KOPT-K1 (cell line): ENCODE results near the gene CCSER1.
"Not testable (repeated sequence)": the region's sequence is repeated elsewhere in the genome, so short reads cannot be mapped to it uniquely, and the experiment has no call there.

Experiments used
- H3K27ac ChIP-seq: fragments of 200-600 bp; sonication (generic); 2 replicates; pipeline ENCODE4 v1.5.1; 2016; ENCODE audit warnings: antibody characterized with exemption, mild to moderate bottlenecking, low read depth, low read length; ENCODE audit not compliant: poor library complexity, severe bottlenecking
- H3K36me3 ChIP-seq: fragments of 200-600 bp; sonication (generic); 2 replicates; pipeline ENCODE4 v1.5.1; 2017; ENCODE audit warnings: antibody characterized with exemption, mild to moderate bottlenecking, low read length, moderate library complexity; ENCODE audit not compliant: insufficient read depth
- H3K9me3 ChIP-seq: fragments of 200-600 bp; sonication (generic); 2 replicates; pipeline ENCODE4 v1.5.1; 2017; ENCODE audit warnings: antibody characterized with exemption, low read length, mild to moderate bottlenecking; ENCODE audit not compliant: insufficient read depth, poor library complexity, severe bottlenecking

CCSER1 gene

GRCh38 chr4:91527056-91527455 lies 1399.9 kb downstream of the CCSER1 start:
- no peak overlapping the region for H3K27ac ChIP-seq
- H3K9me3 ChIP-seq: no peaks in the 10 kb centered on the region
- no peaks in the 10 kb centered on the region for H3K36me3 ChIP-seq

DNA sequence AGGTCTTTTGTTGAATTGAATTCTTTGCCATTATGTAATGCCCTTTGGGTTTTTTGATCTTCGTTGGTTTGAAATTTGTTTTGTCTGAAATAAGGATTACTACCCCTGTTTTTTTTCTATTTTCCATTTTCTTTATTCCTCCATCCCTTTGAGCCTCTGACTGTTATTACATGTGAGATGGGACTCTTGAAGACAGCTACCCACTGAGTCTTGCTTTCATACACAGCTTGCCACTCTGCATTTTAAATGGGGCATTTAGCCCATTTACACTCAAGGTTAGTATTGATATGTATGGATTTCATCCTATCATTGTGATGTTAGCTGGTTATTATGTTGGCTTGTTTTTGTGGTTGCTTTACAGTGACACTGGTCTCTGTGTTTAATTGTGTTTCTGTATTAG lies 1440.4 kb downstream of the CCSER1 start:
- no peaks in the 10 kb centered on the region for H3K9me3 ChIP-seq
- no peak overlapping the region for H3K27ac ChIP-seq
- no peaks in the 10 kb centered on the region for H3K36me3 ChIP-seq

DNA sequence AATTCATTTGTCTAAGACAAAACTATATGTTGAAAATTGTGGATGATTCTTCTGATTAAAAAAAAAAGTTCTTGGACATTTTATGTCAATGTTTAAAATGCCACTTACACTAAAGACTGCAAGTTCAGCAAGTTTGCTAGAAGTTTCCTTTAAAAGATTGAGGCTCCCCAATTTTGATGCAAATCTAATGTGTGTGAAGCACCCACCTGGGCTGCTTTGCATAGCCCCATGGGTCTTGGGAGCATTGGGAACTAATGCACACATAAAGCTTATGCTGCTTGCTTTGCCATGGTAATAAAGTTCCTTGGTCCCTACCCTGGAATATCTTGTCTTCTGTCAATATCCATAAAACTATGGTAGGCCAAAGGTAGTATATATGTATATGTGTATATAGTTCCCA lies 1450.7 kb downstream of the CCSER1 start:
- H3K9me3 ChIP-seq: no peaks in the 10 kb centered on the region
- no peak overlapping the region for H3K27ac ChIP-seq
- H3K36me3 ChIP-seq: no peaks in the 10 kb centered on the region

- Histone ChIP-seq H3K9me3 (no peaks in the 10 kb centered on the region), H3K27ac (no peak overlapping the region), H3K36me3 (no peaks in the 10 kb centered on the region)
Measured at GRCh38 chr4:91590260-91590659, 1463.1 kb downstream of the CCSER1 start.

DNA sequence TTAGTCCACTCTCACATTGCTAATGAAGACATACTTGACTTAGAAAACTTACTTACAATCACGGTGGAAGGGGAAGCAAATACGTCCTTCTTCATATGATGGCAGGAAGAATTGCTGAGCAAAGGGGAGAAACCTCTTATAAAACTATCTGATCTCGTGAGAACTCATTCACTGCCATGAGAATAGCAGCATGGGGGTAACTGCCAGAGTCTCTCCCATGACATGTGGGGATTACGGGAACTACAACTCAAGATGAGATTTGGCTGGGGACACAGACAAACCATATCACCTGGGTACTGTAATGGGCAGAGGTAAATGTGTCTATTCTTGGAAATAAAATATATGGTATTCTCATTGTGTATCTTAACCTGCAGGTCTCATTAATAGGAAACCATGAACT lies 1464.9 kb downstream of the CCSER1 start:
- Histone ChIP-seq H3K9me3 (no peaks in the 10 kb centered on the region), H3K27ac (no peak overlapping the region), H3K36me3 (no peaks in the 10 kb centered on the region)

GRCh38 chr4:91596718-91597117 lies 1469.5 kb downstream of the CCSER1 start:
- Histone ChIP-seq H3K27ac (no peak overlapping the region), H3K36me3 (no peaks in the 10 kb centered on the region), H3K9me3 (no peaks in the 10 kb centered on the region)

DNA sequence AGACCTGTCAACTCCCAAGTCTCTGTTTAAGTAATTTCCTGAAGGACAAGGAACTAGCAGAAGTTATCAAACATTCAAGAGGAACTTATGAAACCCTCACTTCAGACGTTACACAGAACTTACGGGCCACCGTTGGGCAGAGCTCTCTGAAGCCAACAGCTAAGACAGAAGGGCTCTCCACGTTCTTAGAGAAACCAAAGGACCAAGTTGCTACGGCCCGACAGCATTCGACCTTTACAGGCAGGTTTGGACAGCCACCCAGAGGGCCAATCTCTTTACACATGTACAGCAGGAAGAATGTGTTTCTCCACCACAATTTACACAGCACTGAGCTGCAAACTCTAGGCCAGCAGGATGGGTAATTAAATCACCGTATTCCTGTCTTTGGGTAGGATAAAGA lies 1471.5 kb downstream of the CCSER1 start:
- H3K27ac ChIP-seq: no peak overlapping the region
- H3K36me3 ChIP-seq: no peaks in the 10 kb centered on the region
- H3K9me3 ChIP-seq: no peaks in the 10 kb centered on the region

DNA sequence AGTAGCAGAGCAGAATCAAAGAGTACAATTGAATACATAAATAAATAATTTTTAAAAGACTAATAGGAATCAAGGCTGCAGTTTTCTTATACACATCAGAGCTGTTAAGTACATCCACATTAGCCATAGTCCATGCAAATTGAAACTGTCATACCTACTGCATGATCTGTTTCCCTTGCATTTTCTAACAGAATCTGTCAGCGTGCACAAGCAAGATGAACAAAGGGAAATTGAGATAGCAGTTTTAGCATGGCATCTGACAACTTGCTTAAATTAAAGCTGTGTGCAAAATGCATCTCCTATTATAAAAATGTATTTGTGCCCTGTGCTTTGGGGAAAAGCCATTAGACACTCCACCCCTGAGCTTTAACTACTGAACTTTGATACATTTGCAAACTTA lies 1473.1 kb downstream of the CCSER1 start:
- Histone ChIP-seq H3K36me3 (no peaks in the 10 kb centered on the region), H3K27ac (no peak overlapping the region), H3K9me3 (no peaks in the 10 kb centered on the region)

GRCh38 chr4:91601401-91601800 lies 1474.2 kb downstream of the CCSER1 start:
- Histone ChIP-seq H3K36me3 (no peaks in the 10 kb centered on the region), H3K27ac (no peak overlapping the region), H3K9me3 (no peaks in the 10 kb centered on the region)

DNA sequence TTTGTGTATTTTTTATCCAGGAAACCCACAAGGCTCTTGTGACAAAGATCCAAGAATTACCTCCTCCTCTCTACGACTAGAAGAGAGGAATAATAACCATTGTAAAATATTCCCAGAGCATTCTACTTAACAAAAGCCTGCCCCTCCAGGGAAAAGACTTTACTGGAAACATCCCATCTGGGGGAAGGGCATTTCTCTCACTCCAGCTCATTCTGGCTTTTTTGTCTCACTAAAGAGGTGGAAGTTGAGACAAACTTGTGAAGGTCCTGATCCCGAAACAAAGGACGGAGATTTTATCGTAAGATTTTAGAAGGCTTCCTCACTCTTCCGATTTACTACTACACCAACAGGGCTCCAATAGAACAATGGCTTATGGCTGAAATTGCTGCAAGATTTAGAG lies 1484.6 kb downstream of the CCSER1 start:
- no peaks in the 10 kb centered on the region for H3K9me3 ChIP-seq
- H3K27ac ChIP-seq: no peak overlapping the region

GRCh38 chr4:91620952-91621351 lies 1493.8 kb downstream of the CCSER1 start:
- Histone ChIP-seq H3K9me3 (no peaks in the 10 kb centered on the region), H3K36me3 (no peaks in the 10 kb centered on the region), H3K27ac (no peak overlapping the region)

More for the DNA sequence above, 1484.6 kb downstream of the CCSER1 start:
- no peaks in the 10 kb centered on the region for H3K36me3 ChIP-seq

GRCh38 chr4:91621446-91621845 lies 1494.3 kb downstream of the CCSER1 start:
- no peak overlapping the region for H3K27ac ChIP-seq
- no peaks in the 10 kb centered on the region for H3K9me3 ChIP-seq
- H3K36me3 ChIP-seq: no peaks in the 10 kb centered on the region

DNA sequence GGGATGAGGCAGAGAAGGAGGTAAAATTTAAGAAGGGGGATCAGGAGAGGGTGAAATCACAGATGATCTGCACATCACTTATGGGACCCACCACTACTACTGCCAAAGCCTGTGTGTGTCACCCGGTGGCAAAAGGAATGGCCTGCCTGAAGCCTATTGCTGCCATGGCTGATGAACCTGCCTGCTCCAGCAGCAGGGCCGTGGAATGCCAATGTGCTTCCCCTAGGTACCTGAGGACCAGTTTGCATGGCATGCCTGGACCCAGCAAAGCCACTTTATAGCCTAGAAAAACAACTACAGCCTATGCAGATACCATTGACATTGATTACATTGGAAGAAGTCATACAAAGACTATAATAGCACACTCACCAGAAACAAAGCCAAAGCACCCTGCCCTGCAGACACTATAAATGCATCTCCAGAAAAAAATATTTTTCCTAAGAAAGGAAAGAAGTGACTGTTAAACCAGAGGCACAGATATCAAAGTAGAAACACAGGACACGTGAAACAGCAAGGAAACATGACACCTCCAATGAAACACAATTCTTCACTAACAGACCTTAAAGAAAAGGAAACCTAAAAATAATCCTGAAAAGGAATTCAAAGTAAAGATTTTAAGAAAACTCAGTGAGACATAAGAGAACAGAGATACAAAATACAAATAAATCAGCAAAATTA lies 1495.9 kb downstream of the CCSER1 start:
- no peaks in the 10 kb centered on the region for H3K9me3 ChIP-seq
- H3K27ac ChIP-seq: no peak overlapping the region

GRCh38 chr4:91623603-91623967 lies 1496.4 kb downstream of the CCSER1 start:
- H3K9me3 ChIP-seq, H3K27ac ChIP-seq, H3K36me3 ChIP-seq: not testable (repeated sequence)

More for the DNA sequence above, 1495.9 kb downstream of the CCSER1 start:
- no peaks in the 10 kb centered on the region for H3K36me3 ChIP-seq

DNA sequence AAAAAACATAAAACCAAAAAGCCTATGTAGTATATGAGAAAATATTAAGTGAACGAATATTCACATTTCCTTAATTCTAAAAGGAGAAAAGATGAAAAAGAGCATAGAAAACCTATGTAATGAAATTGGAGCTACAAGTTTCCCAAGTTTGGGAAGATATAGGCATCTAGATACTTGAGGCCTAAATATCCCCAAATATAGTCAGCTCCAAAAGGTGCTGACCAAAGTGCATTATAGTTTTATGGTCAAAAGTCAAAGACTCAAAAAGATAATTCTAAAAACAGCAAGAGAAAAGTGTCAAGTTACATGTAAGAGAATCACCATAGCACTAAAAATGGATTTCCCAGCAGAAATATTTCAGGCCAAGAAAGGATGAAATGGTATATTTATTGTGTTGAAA lies 1502.9 kb downstream of the CCSER1 start:
- Histone ChIP-seq H3K36me3 (no peaks in the 10 kb centered on the region), H3K27ac (no peak overlapping the region), H3K9me3 (no peaks in the 10 kb centered on the region)

DNA sequence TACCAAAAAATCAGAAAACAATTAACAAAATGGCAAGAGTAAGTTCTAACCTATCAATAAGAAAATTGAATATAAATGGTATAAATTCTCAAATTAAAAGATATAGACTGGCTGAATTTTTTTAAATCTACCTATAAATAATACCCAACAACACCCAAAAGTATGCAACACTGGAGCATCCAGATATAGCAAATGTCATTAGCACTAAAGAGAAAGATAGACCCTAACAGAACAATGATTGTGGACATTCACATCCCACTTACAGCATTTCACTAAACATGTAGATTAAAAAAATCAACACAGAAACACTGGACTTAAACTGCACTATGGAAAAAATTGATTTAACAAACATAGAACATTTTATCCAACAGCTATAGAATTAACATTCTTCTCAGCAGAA lies 1503.6 kb downstream of the CCSER1 start:
- no peaks in the 10 kb centered on the region for H3K9me3 ChIP-seq
- H3K36me3 ChIP-seq: no peaks in the 10 kb centered on the region
- H3K27ac ChIP-seq: no peak overlapping the region
